GM18526 (cell line): Measurements from ENCODE around the gene EBF3.

Experiments
- POLR2A ChIP-seq: IDR thresholded peaks from 3 replicates; pipeline ENCODE4 v1.6.1; 2011; ENCODE audit not compliant: insufficient read length; ENCODE audit errors: extremely low read depth

The EBF3 gene

DNA sequence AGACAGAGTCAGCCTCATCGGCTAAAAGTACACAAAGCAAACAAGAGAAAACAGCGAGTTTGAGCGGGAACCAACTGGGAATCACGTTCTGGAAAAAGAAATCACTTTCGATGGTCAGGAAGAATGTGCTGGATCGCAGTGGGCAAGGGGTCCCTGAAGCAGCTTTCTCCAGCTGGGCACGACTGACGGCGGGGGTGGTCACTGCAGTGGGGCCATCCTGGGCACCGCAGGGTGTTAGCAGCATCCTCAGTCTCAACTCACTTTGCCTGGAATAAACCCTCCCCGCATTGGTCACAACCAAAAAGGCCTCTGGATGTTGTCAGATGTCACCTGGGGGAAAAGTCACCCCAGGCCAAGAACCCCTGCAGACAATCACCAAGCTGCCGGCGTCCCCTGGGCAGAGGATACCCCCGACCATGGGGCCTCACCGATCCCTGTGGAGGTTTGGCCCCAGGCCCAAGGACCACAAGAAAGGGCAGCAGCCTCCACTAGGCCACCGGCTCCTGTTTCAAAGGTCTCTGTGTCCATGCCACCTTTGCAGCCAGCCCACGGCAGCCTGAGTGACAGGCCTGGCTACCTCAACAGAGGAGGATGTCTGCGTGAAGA, 42.9 kb downstream of the EBF3 start:
- TF ChIP-seq POLR2A = no peak

DNA sequence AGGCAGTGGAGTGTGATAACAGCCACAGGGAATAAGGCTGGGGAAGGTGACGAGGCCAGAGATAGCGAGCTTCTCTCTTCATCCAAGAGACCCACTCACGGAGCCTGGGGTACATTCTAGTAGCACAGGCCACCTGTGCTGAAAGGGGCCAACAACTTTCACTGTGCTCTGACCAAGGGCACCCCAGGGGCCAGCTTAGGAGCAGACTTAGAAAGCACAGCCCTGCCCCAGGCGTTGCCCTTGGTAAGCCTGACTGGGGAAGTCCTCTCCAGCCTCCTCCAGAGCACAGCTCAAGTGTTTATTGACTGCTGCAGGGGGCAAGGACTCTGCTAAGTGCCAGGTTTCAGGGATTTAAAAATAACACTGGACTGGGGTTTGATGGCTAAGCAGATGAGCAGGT, 44.7 kb downstream of the EBF3 start:
- no peak for TF ChIP-seq POLR2A

DNA sequence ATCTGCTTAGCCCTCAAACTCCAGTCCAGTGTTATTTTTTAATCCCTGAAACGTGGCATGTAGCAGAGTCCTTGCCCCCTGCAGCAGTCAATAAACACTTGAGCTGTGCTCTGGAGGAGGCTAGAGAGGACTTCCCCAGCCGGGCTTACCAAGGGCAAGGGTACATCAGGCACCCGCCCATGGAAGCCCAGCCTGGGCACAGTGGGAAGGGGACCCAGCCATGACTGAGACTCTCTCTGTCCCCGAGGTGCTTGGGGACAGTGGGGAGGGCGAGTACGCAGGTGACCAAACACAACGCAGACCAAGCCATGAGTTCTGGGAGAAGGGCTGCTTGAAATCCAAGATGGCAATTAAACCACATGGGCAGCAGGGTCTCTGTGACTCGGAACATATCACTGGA, 45.2 kb downstream of the EBF3 start:
- TF ChIP-seq POLR2A = no peak

DNA sequence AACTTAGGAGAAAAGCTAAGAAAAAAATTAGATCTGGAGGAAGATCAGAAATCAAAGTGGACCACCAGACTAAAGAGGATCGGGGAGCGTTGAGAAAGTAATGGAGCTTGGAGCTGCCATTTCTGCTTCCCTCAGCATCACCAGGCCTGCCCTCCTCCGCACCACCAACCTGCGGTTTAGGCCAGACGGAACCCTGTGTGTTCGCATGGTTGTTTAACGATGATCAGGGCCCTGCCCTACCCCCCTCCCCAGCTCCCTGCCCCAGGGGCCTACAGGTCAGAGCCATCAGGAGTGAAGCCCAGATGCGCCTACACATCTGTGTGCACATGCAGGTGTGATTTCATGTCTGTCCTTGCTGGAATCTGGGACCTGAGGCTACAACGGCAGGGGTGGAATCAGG, 45.7 kb downstream of the EBF3 start:
- no peak for TF ChIP-seq POLR2A

DNA sequence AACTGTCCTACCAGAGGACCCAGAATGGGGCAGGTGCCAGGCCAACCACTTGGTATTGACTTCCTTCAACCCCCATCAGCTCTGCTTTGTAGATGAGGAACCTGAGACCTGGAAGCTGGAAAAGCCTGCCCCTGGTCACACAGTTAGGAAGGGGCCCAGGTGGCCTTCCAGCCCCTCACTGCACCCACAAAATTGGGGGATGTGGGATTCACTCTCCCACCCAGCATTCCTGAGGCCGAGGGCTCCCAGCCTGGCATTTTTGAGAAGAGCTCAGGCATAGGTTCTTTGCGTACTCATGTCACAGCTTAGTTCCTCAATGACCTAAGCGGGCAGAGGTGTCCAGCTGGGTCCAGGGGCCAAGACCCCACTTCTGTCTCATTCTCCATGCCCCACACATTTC, 46.1 kb downstream of the EBF3 start:
- no peak for TF ChIP-seq POLR2A

DNA sequence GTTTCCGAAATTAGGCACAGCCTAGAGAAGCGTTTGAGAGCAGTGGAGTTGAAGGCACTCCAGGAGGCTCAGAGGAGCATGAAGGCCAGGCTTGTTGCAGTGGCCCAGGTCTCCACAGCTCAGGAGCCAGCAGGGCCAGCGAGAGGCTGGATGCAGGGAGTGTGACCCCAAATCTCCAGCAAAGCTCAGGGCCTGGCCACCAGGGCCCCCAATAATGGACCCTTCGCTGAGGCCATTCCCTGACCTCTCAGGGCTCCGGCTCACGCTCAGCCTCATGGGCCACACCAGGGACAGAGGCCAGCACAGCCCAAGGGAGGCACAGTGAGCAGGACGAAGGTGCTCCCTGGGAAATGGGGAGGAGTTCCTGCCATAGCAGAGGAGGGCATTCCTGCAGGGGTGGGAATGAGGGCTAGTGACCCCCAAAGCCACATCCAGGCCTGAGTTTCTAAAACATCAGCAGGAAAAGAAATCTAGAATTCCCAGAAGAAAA, 47.5 kb downstream of the EBF3 start:
- no peak for TF ChIP-seq POLR2A

DNA sequence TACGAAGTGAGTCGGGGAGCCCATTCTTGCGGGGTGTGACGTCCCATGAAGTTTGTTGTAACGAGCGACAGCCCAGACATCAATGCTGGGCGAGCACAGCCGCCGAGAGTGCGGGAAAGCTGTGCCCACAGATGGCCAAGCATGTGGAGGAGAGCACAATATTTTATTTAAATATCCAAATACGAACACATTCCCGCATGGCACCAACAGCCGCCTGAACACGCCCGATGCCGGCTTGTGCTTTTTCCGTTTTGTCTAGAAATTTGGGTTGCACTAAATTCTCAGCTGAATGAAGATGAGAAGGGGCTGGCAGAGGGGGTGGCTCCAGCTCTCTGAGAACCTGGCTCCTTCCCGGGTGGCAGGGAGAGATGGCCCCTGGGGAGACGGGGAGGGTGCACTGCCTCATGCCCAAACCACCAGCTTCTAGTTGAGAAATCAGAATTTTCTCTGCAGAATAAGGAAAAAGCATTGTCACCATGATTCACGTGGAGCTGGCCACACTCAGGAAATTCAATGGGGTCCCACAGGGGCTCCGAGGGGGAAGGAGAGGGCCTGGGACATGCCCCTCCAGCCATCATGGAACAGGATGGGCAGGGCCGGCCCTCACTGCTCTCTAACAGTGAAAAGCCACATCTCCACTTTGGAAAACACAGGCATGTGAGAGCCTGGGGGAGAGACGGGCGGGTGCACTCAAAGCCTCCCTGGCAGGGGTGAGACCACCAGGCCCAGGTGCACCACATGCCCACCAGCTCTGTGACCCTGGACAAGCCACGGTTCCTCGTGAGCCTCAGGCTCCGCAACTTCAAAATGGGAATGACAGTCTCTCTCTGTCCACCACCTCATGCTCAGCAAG, 48.3 kb downstream of the EBF3 start:
- no peak for TF ChIP-seq POLR2A

DNA sequence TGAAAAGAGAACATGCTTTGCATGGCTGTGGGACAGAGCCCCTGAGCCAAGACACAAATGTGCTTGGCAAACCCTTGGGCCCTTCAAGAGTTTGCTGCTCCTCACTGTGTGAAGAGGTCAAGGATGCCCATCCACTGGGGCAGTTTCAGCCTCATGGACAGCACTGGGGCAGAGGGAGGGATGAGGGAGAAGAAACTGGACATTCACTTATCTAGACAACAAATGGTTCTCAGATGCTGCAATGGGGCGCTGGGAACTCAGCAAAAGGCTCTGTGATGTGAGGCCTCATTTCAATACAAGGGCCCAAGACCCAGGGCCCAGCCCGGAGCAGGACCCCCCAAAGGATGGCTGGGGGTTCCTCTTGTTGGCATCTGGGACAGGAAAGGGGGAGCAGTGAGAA, 49.1 kb downstream of the EBF3 start:
- TF ChIP-seq POLR2A = no peak

DNA sequence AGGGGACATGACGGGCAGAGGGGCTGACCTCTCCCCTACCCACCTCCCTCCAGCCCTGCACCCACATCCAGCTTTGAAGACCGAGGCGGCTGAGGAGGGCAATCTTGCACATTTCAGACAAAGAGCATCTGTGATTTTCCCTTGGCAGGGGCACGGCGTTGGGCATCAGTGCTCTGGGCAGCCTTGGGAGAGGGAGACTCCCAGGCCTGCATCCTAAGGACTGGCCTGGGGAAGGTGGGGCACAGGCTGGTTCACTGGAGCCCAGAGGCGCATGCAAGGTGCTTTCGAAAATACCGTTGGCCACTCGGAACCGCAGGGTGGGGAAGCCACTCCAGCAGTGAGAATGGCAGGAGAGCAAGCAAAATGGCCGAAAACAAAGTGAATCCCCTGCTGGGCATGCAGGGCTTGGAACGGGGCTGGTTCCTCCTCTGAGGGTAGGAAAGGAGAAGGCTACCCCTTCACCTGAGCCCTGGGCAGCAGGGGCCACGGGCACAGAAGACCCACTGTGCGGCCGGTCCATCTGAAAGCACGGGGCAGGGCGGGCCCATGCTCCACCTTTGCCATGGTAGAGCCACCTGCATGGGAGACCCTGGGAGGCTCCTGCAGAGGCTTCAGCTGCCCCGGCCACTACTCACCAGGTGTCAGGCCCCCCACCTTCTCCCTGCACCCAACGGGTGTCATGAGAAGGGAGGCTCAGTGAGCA, 49.8 kb downstream of the EBF3 start:
- no peak for TF ChIP-seq POLR2A

DNA sequence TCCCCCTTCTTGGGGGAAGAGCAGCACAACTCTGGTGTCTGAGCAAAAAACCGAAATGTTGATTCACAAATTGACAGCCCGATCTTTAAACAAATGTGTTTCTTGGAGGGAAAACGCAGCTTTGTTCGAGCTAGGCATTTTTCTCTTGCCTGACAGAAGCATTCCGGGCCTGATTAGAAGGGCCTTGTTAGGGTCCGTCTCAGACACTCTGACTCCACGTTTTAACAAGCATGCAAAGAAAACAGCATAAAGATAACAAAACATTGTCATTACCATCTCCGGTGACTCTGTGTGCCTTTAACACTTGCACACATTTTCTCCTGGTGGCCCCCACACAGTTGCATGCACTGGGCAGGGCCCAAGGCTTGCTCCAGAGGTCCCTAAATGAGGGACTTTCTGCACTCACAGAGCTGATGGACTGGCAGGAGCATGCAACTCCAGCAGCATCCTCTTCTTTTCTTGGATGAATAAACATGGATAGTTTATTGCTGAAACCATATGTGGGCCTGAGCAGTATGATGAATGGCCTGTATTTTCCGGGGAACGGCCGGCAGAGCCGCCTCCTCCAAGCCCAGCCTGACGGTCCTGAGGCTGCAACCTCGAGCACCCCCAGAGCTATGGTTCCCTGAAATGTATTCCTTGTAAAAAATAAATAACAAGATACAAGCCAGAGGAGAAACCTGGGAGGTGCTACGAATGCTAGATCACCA, 50.9 kb downstream of the EBF3 start:
- TF ChIP-seq POLR2A = no peak

DNA sequence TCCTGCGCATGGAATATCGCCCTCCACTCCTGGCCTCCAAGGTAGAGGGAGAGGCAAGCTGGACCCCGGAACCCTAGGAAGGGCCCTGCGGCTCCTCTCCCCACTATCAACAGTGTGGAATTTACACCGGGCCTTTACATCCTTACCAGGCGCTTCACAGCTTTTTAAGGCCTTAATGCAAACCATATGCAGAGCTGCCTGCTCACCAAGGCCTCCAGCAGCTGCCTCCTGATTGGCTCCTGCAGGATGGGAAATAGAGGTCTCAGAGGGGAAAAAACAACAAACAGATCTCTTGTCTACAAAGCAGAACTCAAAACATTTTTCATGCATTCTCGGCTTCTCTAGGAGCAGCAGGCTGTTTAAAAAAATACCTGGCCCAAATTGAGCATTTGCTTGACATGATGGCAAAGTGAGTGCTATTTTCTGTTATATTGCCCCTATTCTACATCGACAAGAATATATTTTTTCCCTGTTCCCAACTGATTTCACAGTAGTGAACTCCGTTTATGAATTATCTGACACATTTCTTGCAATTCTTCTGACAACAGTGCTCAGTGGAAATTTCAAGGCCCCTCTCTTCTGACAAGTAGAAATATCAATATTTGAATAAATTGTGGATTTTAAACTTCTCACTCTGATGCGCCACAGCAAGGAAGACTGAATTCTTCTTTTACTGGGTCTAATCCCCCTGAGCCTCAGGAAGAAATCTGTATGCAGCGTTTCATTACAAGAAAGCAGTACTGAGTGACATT, 51.7 kb downstream of the EBF3 start:
- TF ChIP-seq POLR2A = no peak

DNA sequence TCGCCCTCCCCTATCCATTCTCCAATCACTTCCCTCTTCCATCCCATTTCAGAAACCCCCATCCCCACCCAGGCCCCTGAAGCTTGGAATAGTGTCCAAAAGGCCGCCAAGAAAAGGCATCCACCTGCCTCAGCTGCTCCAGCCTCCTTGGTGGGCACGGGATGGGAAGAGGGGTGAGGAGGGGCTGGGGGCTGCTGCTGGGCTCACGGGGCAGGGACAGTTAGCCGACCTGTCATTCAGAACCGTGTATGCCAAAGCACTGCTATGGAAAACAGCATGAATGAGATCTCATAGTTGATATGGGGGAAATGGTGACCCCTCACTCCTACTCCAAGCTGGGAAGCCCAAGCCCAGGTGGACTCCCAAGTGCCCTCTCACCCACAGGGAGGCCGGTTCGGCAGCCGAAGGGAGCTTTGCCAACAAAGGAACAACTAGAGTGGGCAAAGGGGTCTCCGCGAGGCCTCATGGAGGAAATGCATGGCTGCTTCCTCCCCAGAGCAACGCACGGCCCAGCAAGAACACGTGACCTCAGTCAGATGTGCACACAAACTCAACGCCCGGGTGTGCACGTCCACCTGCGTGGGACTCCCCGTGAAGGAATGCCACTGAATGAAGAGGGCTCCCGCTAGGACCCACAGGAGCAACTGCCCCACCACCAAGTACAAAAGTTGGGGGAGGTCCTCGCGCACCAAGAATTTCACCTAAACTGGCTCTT, 52.5 kb downstream of the EBF3 start:
- TF ChIP-seq POLR2A = no peak

DNA sequence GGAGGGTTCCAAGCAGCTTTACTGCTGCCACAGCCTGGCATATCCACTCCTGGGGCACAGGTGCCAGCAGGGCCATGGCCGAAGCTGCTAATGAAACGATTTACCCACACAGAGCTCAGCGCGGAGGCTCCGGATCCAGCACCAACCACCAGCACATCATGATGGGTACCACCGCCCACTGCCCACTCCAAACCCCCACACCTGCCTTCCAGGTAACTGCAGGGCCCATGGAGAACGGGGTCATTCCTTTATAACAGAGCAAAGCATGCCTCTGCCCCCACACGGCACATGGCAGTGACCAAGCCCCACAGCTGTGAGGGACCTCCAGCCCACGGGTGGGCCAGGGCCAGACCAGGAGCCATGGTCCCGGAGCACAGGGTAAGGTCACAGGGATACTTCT, 53.2 kb downstream of the EBF3 start:
- no peak for TF ChIP-seq POLR2A

DNA sequence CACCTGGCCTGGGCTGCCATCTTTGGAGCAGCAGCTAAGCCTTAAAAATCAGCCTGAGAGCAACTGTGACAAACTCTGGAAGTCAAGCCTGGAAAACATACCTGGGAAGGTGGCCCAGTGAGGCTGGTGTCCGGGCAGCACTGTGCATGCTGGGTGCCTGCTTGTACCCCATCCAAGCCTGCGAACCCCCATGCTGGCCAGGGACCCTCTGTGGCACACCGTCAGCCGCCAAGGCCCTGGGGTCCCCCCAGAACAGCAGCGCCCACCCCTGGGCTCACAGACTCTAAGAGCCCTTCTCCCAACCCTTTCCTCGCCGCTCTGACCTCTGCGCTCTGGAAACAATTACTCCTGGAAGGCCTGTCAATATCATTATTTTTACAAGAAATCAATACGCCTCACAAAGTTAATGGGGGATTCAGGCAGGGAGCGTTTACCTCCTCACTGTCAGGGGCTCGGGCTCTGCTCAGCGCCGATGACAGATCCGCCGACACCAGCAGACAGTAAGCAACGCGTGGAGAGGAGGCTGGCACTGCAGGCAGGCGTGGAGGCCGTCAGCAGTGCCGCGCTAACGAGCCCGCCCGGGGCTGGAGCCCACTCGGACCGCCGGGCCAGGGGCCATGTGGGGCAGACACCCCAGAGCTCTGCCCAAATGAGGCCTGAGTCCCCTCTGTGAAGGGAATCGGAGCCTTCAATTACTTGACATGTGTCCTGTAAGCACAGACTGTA, 54.4 kb downstream of the EBF3 start:
- TF ChIP-seq POLR2A = no peak

DNA sequence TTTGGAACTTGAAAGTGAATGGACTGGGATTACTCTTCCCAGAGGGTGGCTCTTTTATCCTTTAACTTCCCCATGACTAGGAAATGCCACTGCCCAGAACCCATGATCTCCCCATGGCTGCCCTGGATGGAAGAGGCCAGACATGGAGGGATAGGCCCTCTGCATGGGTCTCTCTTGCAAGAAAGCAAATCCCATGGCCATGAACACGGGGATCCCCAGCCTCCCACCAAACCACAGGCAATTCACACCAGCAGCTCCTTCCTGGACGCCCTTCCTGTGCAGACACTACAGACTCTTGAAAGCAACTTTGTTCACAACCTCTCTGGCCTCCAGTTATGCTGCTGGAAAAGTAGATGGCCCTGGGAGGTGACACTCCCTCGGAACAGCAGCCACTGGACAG, 55.0 kb downstream of the EBF3 start:
- TF ChIP-seq POLR2A = no peak
